Progenitor cell of endocrine pancreas (in vitro differentiated cells): ENCODE measurements around the gene KRTAP10-4. TPM values are rescaled to one million over a fixed set of nuclear protein-coding genes. Genes with fewer than 3 reads are reported as not detected.

Experiments
- DNase-seq: peaks from one replicate; pipeline ENCODE4 v3.0.0; 2021; ENCODE audit warnings: low spot score; ENCODE audit not compliant: unreplicated experiment
- H3K27ac Mint-ChIP-seq: 2 replicates; pipeline ENCODE4 v1.8.0; 2021; ENCODE audit warnings: mild to moderate bottlenecking, moderate library complexity, mixed read lengths
- H3K27me3 Mint-ChIP-seq: 2 replicates; pipeline ENCODE4 v1.8.0; 2021; ENCODE audit warnings: mixed read lengths
- H3K36me3 Mint-ChIP-seq: 2 replicates; pipeline ENCODE4 v1.8.0; 2022; ENCODE audit warnings: mixed read lengths; ENCODE audit not compliant: insufficient read depth
- H3K4me1 Mint-ChIP-seq: 2 replicates; pipeline ENCODE4 v1.8.0; 2021; ENCODE audit warnings: low read depth, mixed read lengths
- H3K4me3 Mint-ChIP-seq: 2 replicates; pipeline ENCODE4 v1.8.0; 2021; ENCODE audit warnings: low read depth, mild to moderate bottlenecking, moderate library complexity, mixed read lengths
- H3K9me3 Mint-ChIP-seq: 2 replicates; pipeline ENCODE4 v1.8.0; 2021; ENCODE audit warnings: low read depth, mixed read lengths
- CTCF ChIP-seq: fragments of 200-600 bp; sonication (generic); IDR thresholded peaks from one replicate; pipeline ENCODE4 v1.5.0; 2021; ENCODE audit warnings: antibody characterized with exemption, mild to moderate bottlenecking; ENCODE audit not compliant: unreplicated experiment
- total RNA-seq: library from RNA; stranded (reverse); gene quantifications from 2 replicates; pipeline ENCODE4 v1.2.1, GENCODE V29; 2021

KRTAP10-4 gene
- total RNA-seq, 1 donor from 2014 or later, result not detected

GRCh38 chr21:44613386-44614155, 40.0 kb downstream of the KRTAP10-4 start:
- Mint-ChIP-seq H3K9me3 (peaks cover 21% of the 10 kb centered on the region), H3K27ac (no peak overlapping the region), H3K4me1 (no peaks in the 10 kb centered on the region), H3K4me3 (no peak overlapping the region), H3K36me3 (peaks cover 1% of the 10 kb centered on the region), H3K27me3 (peaks cover 9% of the 10 kb centered on the region)
- no peak for TF ChIP-seq CTCF
- no peak for DNase-seq

GRCh38 chr21:44614161-44614631, 40.7 kb downstream of the KRTAP10-4 start:
- no peak overlapping the region for H3K4me3 Mint-ChIP-seq
- H3K9me3 Mint-ChIP-seq, result peaks cover 16% of the 10 kb centered on the region
- H3K27ac Mint-ChIP-seq, result no peak overlapping the region
- H3K27me3 Mint-ChIP-seq, result peaks cover 9% of the 10 kb centered on the region
- no peak for DNase-seq
- no peak for TF ChIP-seq CTCF
- H3K36me3 Mint-ChIP-seq, result peaks cover 1% of the 10 kb centered on the region
- no peaks in the 10 kb centered on the region for H3K4me1 Mint-ChIP-seq

- peaks cover 6% of the 10 kb centered on the region for H3K27me3 Mint-ChIP-seq
- no peak overlapping the region for H3K4me3 Mint-ChIP-seq
- no peak for DNase-seq
- H3K36me3 Mint-ChIP-seq, result peaks cover 5% of the 10 kb centered on the region
- no peaks in the 10 kb centered on the region for H3K4me1 Mint-ChIP-seq
- no peak for TF ChIP-seq CTCF
- peaks cover 14% of the 10 kb centered on the region for H3K9me3 Mint-ChIP-seq
- no peak overlapping the region for H3K27ac Mint-ChIP-seq
These were observed 41.4 kb downstream of the KRTAP10-4 start for GRCh38 chr21:44614961-44615391.

GRCh38 chr21:44615466-44615865, 41.9 kb downstream of the KRTAP10-4 start:
- Mint-ChIP-seq H3K9me3 (peaks cover 17% of the 10 kb centered on the region), H3K27ac (no peak overlapping the region), H3K4me3 (no peak overlapping the region), H3K4me1 (no peaks in the 10 kb centered on the region), H3K36me3 (peaks cover 5% of the 10 kb centered on the region), H3K27me3 (peaks cover 6% of the 10 kb centered on the region)
- no peak for DNase-seq
- no peak for TF ChIP-seq CTCF

GRCh38 chr21:44615911-44616590, 42.5 kb downstream of the KRTAP10-4 start:
- no peak for TF ChIP-seq CTCF
- peaks cover 6% of the 10 kb centered on the region for H3K27me3 Mint-ChIP-seq
- H3K36me3 Mint-ChIP-seq, result peaks cover 5% of the 10 kb centered on the region
- H3K4me1 Mint-ChIP-seq, result no peaks in the 10 kb centered on the region
- no peak overlapping the region for H3K4me3 Mint-ChIP-seq
- no peak for DNase-seq
- H3K9me3 Mint-ChIP-seq, result peaks cover 18% of the 10 kb centered on the region
- no peak overlapping the region for H3K27ac Mint-ChIP-seq
